HG03039 (cell line): ENCODE results near the gene SKP1.

Experiments
- ATAC-seq: cut with Tn5 transposase; IDR thresholded peaks from one replicate; pipeline ENCODE4 v1.9.1; 2021; ENCODE audit warnings: mild to moderate bottlenecking, moderate library complexity; ENCODE audit not compliant: unreplicated experiment

SKP1 gene

GRCh38 chr5:134143944-134144941 lies 32.5 kb downstream of the SKP1 start:
- no peak for ATAC-seq

- no peak for ATAC-seq
Measured at GRCh38 chr5:134143431-134143830, 33.3 kb downstream of the SKP1 start.

DNA sequence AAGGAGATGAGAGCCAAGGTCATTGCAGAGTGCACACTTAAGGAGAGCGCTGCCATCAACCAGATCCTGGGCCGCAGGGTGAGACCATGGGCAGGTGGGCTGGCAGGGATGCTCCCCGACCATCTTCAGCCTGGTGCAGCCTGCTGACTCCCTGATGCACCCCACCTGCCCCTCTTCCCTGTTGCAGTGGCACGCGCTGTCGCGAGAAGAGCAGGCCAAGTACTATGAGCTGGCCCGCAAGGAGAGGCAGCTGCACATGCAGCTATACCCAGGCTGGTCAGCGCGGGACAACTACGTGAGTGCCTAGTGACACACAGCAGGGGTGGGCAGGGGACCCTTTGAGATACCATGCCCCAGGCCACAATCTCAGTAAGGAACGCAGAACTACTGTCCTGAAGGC lies 33.9 kb downstream of the SKP1 start:
- ATAC-seq: no peak

GRCh38 chr5:134142052-134142451 lies 34.7 kb downstream of the SKP1 start:
- ATAC-seq: no peak

GRCh38 chr5:134141331-134142050 lies 35.3 kb downstream of the SKP1 start:
- ATAC-seq: no peak

DNA sequence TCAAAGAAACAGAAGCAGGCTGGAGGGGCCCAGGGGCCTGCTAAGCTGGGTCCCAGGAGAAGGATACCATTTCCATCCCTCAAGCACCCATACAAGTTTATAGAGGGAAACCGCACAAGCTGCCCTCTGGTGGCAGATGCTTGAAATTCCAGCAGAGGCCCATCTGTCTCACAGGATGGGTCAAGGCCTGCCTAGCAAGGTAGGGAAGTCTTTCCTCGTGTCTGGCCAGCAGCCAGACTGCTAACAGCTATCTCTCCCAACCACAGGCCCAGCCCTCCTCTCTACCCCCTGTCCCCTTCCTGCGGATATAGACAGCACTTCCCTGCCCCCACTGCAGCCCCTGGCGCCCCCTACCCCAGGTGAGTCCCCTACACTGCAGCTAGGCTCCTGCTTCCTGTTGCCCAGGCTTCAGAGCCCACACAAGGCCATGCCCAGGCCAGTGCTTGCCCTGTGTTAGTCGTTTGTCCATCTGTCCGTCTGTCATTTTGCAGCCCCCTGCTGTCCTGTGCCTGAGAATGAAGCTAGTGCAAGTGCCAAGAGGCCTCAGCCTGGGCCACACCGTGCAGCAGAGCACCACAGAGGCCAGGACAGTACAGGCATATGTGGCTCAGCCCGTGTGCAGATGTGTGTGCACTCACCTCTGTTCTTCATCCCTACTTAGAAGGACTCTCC lies 36.1 kb downstream of the SKP1 start:
- no peak for ATAC-seq

DNA sequence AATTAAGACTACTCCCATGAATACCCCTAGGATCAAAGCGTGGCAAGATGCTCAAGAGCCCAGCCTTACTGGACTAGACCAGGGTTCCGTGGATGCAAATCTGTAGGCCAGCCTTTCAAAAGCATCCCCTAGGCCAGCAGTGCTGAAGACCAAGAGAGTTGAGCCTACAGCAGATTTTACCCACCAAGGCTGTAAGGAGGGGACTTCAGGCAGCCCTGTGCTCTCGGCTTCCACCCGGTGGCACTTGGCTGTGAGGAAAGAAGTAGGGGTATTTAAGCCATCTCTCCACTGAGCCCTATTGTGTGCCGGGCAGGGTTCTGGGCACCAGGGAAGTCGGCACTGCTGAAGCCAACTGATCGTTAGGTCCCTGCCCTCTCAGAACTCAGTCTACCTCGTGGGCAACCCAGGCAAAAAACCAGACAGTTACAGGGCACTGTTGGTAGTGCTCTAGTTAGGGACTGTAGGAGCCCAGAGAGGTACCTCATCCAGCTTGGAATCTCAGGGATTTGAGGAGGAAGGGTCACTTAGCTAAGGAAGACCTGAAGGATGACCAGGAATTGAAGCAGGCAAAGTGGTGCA lies 36.8 kb downstream of the SKP1 start:
- ATAC-seq: no peak

GRCh38 chr5:134139377-134139851 lies 37.3 kb downstream of the SKP1 start:
- no peak for ATAC-seq

- ATAC-seq: peak; percentile 51
Measured at GRCh38 chr5:134138416-134139376, 38.1 kb downstream of the SKP1 start.

- no peak for ATAC-seq
Measured at GRCh38 chr5:134136771-134137170, 40.0 kb downstream of the SKP1 start.

GRCh38 chr5:134136221-134136631 lies 40.5 kb downstream of the SKP1 start:
- ATAC-seq: no peak

DNA sequence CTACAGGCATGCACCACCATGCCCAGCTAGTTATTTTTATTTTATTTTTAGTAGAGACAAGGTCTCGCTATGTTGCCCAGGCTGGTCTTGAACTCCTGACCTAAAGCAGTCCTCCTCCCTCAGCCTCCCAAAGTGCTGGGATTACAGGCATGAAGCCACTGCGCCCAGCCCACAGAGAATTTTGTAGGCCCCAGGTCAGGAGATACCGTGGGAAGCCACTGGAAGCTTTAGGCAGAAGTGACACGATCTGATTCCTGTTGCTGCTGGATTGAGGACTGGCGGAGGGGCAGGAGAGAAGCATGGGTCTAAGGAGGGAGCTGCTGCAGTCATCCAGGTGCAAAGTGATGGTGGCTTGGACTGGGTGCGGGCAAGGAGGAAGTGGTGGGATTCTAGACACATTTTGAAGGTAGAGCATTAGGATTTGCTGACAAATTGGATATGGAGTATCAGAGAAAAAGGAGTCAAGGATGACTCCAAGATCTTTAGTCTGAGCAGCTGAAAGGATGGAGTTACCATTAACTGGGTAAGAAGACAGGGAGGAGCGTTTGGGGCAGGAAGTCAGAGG lies 41.6 kb downstream of the SKP1 start:
- ATAC-seq: no peak

DNA sequence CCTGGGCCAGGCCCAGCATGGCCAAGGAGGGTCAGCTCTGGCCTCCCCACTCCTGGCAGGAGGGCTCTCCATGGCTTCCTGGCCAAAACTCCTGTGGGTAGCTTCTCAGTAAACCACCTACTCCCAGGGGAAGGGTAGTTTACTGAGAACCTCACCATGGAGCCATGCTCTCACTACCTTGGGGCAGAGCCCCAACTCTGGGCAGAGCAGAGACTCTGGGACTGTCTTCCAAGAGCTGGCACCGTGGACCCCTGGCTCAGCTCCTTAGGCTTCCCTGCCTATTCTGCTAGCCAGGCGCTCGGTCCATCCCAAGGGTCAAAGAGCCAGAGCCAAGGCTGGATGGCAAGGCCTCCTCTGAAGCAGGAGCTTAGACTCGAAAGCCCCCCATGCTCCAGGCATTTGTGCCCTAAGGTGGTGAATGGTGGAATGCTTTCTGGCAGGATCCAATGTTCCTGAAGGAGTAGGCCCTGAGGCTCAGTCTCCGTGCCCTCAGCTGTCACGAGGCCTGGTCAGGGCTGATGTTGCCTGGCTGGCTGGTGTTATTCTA lies 42.7 kb downstream of the SKP1 start:
- ATAC-seq: no peak

- ATAC-seq: no peak
Measured at GRCh38 chr5:134133188-134133994, 43.4 kb downstream of the SKP1 start.

- peak; percentile 45 for ATAC-seq
Measured at GRCh38 chr5:134132372-134133187, 44.2 kb downstream of the SKP1 start.

DNA sequence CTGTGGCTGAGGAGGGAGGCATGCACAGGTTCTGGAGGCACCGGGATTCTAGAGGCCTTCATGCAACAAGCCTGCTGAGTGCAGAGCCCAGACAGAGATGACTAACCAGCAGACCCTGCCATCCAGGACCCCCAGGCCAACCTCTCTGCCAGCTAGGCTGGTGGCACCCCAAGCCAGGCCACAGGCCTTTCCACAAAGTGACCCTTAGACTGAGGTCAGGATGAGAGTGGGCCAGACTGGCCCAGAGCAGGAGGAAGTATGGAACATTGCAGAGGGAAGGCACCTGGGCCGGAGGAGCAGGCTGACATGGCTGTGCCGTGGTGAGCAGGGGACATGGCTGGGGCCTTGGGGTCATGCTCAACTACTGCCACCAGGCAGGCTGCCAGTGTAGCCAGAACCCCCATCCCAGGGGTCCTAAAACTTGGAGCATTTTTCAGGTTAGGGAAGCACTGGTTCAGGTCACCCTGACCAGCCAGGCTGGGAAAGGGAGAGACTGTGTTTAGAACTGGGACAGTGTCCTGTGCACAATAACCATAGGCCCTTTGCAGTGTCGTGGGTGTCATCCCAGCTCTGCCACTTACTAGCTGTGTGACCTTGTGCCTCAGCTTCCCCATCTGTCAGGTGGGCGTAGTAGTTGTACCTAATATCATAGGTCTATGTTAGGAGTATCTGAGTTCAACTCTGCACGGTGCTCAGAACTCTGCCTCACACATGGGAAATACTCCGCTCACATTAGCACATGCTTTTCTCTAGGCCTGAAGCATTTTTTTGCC lies 45.0 kb downstream of the SKP1 start:
- ATAC-seq: no peak

DNA sequence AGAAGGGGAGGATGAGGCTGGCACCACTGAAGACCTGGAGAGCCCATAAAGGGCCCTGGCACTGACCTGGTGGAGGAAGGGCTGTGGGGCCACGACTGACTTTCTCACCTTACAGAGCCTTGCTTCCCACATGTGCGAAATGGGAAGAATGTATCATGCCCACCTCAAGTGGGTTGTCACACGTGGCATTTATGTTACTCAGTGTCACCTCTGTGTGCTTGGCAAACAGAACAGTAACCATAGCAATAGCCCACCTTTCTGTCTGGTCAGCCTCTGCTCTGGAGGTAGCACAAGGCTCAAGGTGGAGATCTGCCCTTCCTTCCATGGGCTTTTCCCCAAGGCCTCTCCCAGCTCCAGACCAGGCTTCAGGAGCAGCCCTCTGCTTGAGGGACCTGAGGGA lies 45.6 kb downstream of the SKP1 start:
- no peak for ATAC-seq
